ENCODE data around the gene DNAH10.
"Not testable (repeated sequence)": the region's sequence is repeated elsewhere in the genome, so short reads cannot be mapped to it uniquely, and the experiment has no call there.

DNAH10 gene

GRCh38 chr12:123947531-123947930, 185.4 kb downstream of the DNAH10 start:
- H3K9me3 ChIP-seq (ENCODE audit: control extremely low read depth in 1 of 5, control insufficient read depth in 4 of 5, insufficient read depth in 2 of 5, low read depth in 1 of 5, low read length in 4 of 5); POLR2A ChIA-PET; H3K27ac ChIP-seq (ENCODE audit: insufficient read depth in 1 of 2, low read depth in 1 of 2, low read length in 2 of 2, poor library complexity in 1 of 2, severe bottlenecking in 2 of 2); CTCF ChIA-PET; H3K4me3 ChIP-seq (ENCODE audit: control insufficient read depth in 1 of 7, extremely low read depth in 1 of 7, insufficient read depth in 4 of 7, low read depth in 2 of 7, low read length in 6 of 7); DNase-seq; H3K4me1 ChIP-seq (ENCODE audit: control extremely low read depth in 1 of 4, control insufficient read depth in 4 of 4, insufficient read depth in 4 of 4, low read length in 3 of 4); H3K27me3 ChIP-seq (replicated peaks in 2 of 5; ENCODE audit: control insufficient read depth in 4 of 5, insufficient read depth in 5 of 5, low read length in 4 of 5): not testable (repeated sequence)
- peaks cover 2 to 26% (median 13%) of the 10 kb centered on the region in 4 experiments for H3K36me3 ChIP-seq (ENCODE audit: control insufficient read depth in 4 of 4, insufficient read depth in 4 of 4, low read length in 3 of 4)
- 100% methylated on average over 3 of the region's 7 CpGs for WGBS (ENCODE audit: insufficient coverage)

GRCh38 chr12:123948401-123948795, 186.3 kb downstream of the DNAH10 start:
- Histone ChIP-seq H3K36me3 (ENCODE audit: control insufficient read depth in 4 of 4, insufficient read depth in 4 of 4, low read length in 3 of 4) (peaks cover 0 to 17% (median 5%) of the 10 kb centered on the region in 4 experiments), H3K27me3 (replicated peaks in 2 of 5; ENCODE audit: control insufficient read depth in 4 of 5, insufficient read depth in 5 of 5, low read length in 4 of 5) (no peaks in the 10 kb centered on the region), H3K27ac (ENCODE audit: insufficient read depth in 1 of 2, low read depth in 1 of 2, low read length in 2 of 2, poor library complexity in 1 of 2, severe bottlenecking in 2 of 2) (no peak overlapping the region), H3K9me3 (ENCODE audit: control extremely low read depth in 1 of 5, control insufficient read depth in 4 of 5, insufficient read depth in 2 of 5, low read depth in 1 of 5, low read length in 4 of 5) (no peaks in the 10 kb centered on the region), H3K4me3 (ENCODE audit: control insufficient read depth in 1 of 7, extremely low read depth in 1 of 7, insufficient read depth in 4 of 7, low read depth in 2 of 7, low read length in 6 of 7) (no peak overlapping the region), H3K4me1 (ENCODE audit: control extremely low read depth in 1 of 4, control insufficient read depth in 4 of 4, insufficient read depth in 4 of 4, low read length in 3 of 4) (no peaks in the 10 kb centered on the region)
- ChIA-PET POLR2A (no interaction called here), CTCF (no interaction called here)
- WGBS (ENCODE audit: insufficient coverage), result 98% methylated on average over 11 of the region's 11 CpGs
- no peak for DNase-seq

GRCh38 chr12:123948796-123949769, 187.0 kb downstream of the DNAH10 start:
- peaks cover 0 to 12% (median 2%) of the 10 kb centered on the region in 4 experiments for H3K36me3 ChIP-seq (ENCODE audit: control insufficient read depth in 4 of 4, insufficient read depth in 4 of 4, low read length in 3 of 4)
- H3K9me3 ChIP-seq (ENCODE audit: control extremely low read depth in 1 of 5, control insufficient read depth in 4 of 5, insufficient read depth in 2 of 5, low read depth in 1 of 5, low read length in 4 of 5), result no peaks in the 10 kb centered on the region
- CTCF ChIA-PET, result no interaction called here
- no peak overlapping the region for H3K4me3 ChIP-seq (ENCODE audit: control insufficient read depth in 1 of 7, extremely low read depth in 1 of 7, insufficient read depth in 4 of 7, low read depth in 2 of 7, low read length in 6 of 7)
- no peaks in the 10 kb centered on the region for H3K27me3 ChIP-seq (replicated peaks in 2 of 5; ENCODE audit: control insufficient read depth in 4 of 5, insufficient read depth in 5 of 5, low read length in 4 of 5)
- no peaks in the 10 kb centered on the region for H3K4me1 ChIP-seq (ENCODE audit: control extremely low read depth in 1 of 4, control insufficient read depth in 4 of 4, insufficient read depth in 4 of 4, low read length in 3 of 4)
- WGBS (ENCODE audit: insufficient coverage), result 98% methylated on average over 19 of the region's 19 CpGs
- POLR2A ChIA-PET, result no interaction called here
- H3K27ac ChIP-seq (ENCODE audit: insufficient read depth in 1 of 2, low read depth in 1 of 2, low read length in 2 of 2, poor library complexity in 1 of 2, severe bottlenecking in 2 of 2), result no peak overlapping the region
- DNase-seq, result no peak

GRCh38 chr12:123949770-123950165, 187.7 kb downstream of the DNAH10 start:
- Histone ChIP-seq H3K4me1 (ENCODE audit: control extremely low read depth in 1 of 4, control insufficient read depth in 4 of 4, insufficient read depth in 4 of 4, low read length in 3 of 4) (no peaks in the 10 kb centered on the region), H3K9me3 (ENCODE audit: control extremely low read depth in 1 of 5, control insufficient read depth in 4 of 5, insufficient read depth in 2 of 5, low read depth in 1 of 5, low read length in 4 of 5) (no peaks in the 10 kb centered on the region), H3K27me3 (replicated peaks in 2 of 5; ENCODE audit: control insufficient read depth in 4 of 5, insufficient read depth in 5 of 5, low read length in 4 of 5) (no peaks in the 10 kb centered on the region), H3K36me3 (ENCODE audit: control insufficient read depth in 4 of 4, insufficient read depth in 4 of 4, low read length in 3 of 4) (peaks cover 0 to 8% (median 2%) of the 10 kb centered on the region in 4 experiments), H3K4me3 (ENCODE audit: control insufficient read depth in 1 of 7, extremely low read depth in 1 of 7, insufficient read depth in 4 of 7, low read depth in 2 of 7, low read length in 6 of 7) (no peak overlapping the region), H3K27ac (ENCODE audit: insufficient read depth in 1 of 2, low read depth in 1 of 2, low read length in 2 of 2, poor library complexity in 1 of 2, severe bottlenecking in 2 of 2) (no peak overlapping the region)
- ChIA-PET POLR2A (no interaction called here), CTCF (no interaction called here)
- 97% methylated on average over 14 of the region's 15 CpGs for WGBS (ENCODE audit: insufficient coverage)
- DNase-seq, result no peak

- Histone ChIP-seq H3K4me1 (ENCODE audit: control extremely low read depth in 1 of 4, control insufficient read depth in 4 of 4, insufficient read depth in 4 of 4, low read length in 3 of 4) (no peaks in the 10 kb centered on the region), H3K36me3 (ENCODE audit: control insufficient read depth in 4 of 4, insufficient read depth in 4 of 4, low read length in 3 of 4) (peaks cover 0 to 4% (median 0%) of the 10 kb centered on the region in 4 experiments), H3K27ac (ENCODE audit: insufficient read depth in 1 of 2, low read depth in 1 of 2, low read length in 2 of 2, poor library complexity in 1 of 2, severe bottlenecking in 2 of 2) (no peak overlapping the region), H3K9me3 (ENCODE audit: control extremely low read depth in 1 of 5, control insufficient read depth in 4 of 5, insufficient read depth in 2 of 5, low read depth in 1 of 5, low read length in 4 of 5) (no peaks in the 10 kb centered on the region), H3K4me3 (ENCODE audit: control insufficient read depth in 1 of 7, extremely low read depth in 1 of 7, insufficient read depth in 4 of 7, low read depth in 2 of 7, low read length in 6 of 7) (no peak overlapping the region), H3K27me3 (replicated peaks in 2 of 5; ENCODE audit: control insufficient read depth in 4 of 5, insufficient read depth in 5 of 5, low read length in 4 of 5) (no peaks in the 10 kb centered on the region)
- DNase-seq, result no peak
- ChIA-PET CTCF (no interaction called here), POLR2A (no interaction called here)
- 97% methylated on average over 14 of the region's 15 CpGs for WGBS (ENCODE audit: insufficient coverage)
Measured at GRCh38 chr12:123950476-123951349, 188.6 kb downstream of the DNAH10 start.

- no peak for DNase-seq
- POLR2A ChIA-PET, result no interaction called here
- H3K4me1 ChIP-seq (ENCODE audit: control extremely low read depth in 1 of 4, control insufficient read depth in 4 of 4, insufficient read depth in 4 of 4, low read length in 3 of 4), result no peaks in the 10 kb centered on the region
- no peak overlapping the region for H3K4me3 ChIP-seq (ENCODE audit: control insufficient read depth in 1 of 7, extremely low read depth in 1 of 7, insufficient read depth in 4 of 7, low read depth in 2 of 7, low read length in 6 of 7)
- CTCF ChIA-PET, result no interaction called here
- H3K27ac ChIP-seq (ENCODE audit: insufficient read depth in 1 of 2, low read depth in 1 of 2, low read length in 2 of 2, poor library complexity in 1 of 2, severe bottlenecking in 2 of 2), result no peak overlapping the region
- no peaks in the 10 kb centered on the region for H3K9me3 ChIP-seq (ENCODE audit: control extremely low read depth in 1 of 5, control insufficient read depth in 4 of 5, insufficient read depth in 2 of 5, low read depth in 1 of 5, low read length in 4 of 5)
- WGBS (ENCODE audit: insufficient coverage), result 100% methylated on average over 3 of the region's 4 CpGs
- H3K36me3 ChIP-seq (ENCODE audit: control insufficient read depth in 4 of 4, insufficient read depth in 4 of 4, low read length in 3 of 4), result peaks cover 0 to 4% (median 0%) of the 10 kb centered on the region in 4 experiments
- no peaks in the 10 kb centered on the region for H3K27me3 ChIP-seq (replicated peaks in 2 of 5; ENCODE audit: control insufficient read depth in 4 of 5, insufficient read depth in 5 of 5, low read length in 4 of 5)
Measured at GRCh38 chr12:123951467-123951866, 189.4 kb downstream of the DNAH10 start.

- ChIA-PET POLR2A (no interaction called here), CTCF (interaction anchor here (1.1 kb wide), 1 partner anchor 25 kb away, joined by 6 read pairs; no protein-coding TSS in a partner anchor)
- H3K27ac ChIP-seq (ENCODE audit: insufficient read depth in 1 of 2, low read depth in 1 of 2, low read length in 2 of 2, poor library complexity in 1 of 2, severe bottlenecking in 2 of 2), result no peak overlapping the region
- no peaks in the 10 kb centered on the region for H3K27me3 ChIP-seq (replicated peaks in 2 of 5; ENCODE audit: control insufficient read depth in 4 of 5, insufficient read depth in 5 of 5, low read length in 4 of 5)
- no peak overlapping the region for H3K4me3 ChIP-seq (ENCODE audit: control insufficient read depth in 1 of 7, extremely low read depth in 1 of 7, insufficient read depth in 4 of 7, low read depth in 2 of 7, low read length in 6 of 7)
- whole genome bisulfite sequencing (ENCODE audit: insufficient coverage), result no CpG with 5 or more reads among the region's 2 CpGs
- peaks cover 0 to 4% (median 0%) of the 10 kb centered on the region in 4 experiments for H3K36me3 ChIP-seq (ENCODE audit: control insufficient read depth in 4 of 4, insufficient read depth in 4 of 4, low read length in 3 of 4)
- no peaks in the 10 kb centered on the region for H3K9me3 ChIP-seq (ENCODE audit: control extremely low read depth in 1 of 5, control insufficient read depth in 4 of 5, insufficient read depth in 2 of 5, low read depth in 1 of 5, low read length in 4 of 5)
- DNase-seq, result no peak
- H3K4me1 ChIP-seq (ENCODE audit: control extremely low read depth in 1 of 4, control insufficient read depth in 4 of 4, insufficient read depth in 4 of 4, low read length in 3 of 4), result no peaks in the 10 kb centered on the region
Measured at GRCh38 chr12:123952037-123952436, 189.9 kb downstream of the DNAH10 start.
